Stomach smooth muscle (tissue), 2 donors: Measurements from ENCODE around the gene KCNJ11.

Experiments
- H3K27ac ChIP-seq: one replicate; pipeline ENCODE4 v1.7.0; 2013; ENCODE audit warnings: mild to moderate bottlenecking, low read length, inconsistent platforms
- H3K27me3 ChIP-seq, 2 donors: one replicate each; pipeline ENCODE4 v1.7.0; 2013; ENCODE audit warnings: low read length in 2 of 2; ENCODE audit not compliant: insufficient read depth in 2 of 2, control insufficient read depth in 1 of 2
- H3K36me3 ChIP-seq, 2 donors: one replicate each; pipeline ENCODE4 v1.7.0; 2013; ENCODE audit warnings: low read length in 2 of 2; ENCODE audit not compliant: control insufficient read depth in 2 of 2, insufficient read depth in 2 of 2
- H3K4me1 ChIP-seq: one replicate; pipeline ENCODE4 v1.7.0; 2013; ENCODE audit warnings: low read length; ENCODE audit not compliant: control insufficient read depth, insufficient read depth
- H3K4me3 ChIP-seq, 2 donors: one replicate each; pipeline ENCODE4 v1.7.0; 2013; ENCODE audit warnings: low read length in 2 of 2
- H3K9ac ChIP-seq, 2 donors: one replicate each; pipeline ENCODE4 v1.7.0; 2013; ENCODE audit warnings: low read length in 2 of 2, mild to moderate bottlenecking in 1 of 2
- H3K9me3 ChIP-seq, 2 donors: one replicate each; pipeline ENCODE4 v1.7.0; 2013; ENCODE audit warnings: low read length in 2 of 2; ENCODE audit not compliant: control insufficient read depth in 2 of 2
- donor health status: healthy.
- donor health status: Pancreatic carcinoma.

The KCNJ11 gene

DNA sequence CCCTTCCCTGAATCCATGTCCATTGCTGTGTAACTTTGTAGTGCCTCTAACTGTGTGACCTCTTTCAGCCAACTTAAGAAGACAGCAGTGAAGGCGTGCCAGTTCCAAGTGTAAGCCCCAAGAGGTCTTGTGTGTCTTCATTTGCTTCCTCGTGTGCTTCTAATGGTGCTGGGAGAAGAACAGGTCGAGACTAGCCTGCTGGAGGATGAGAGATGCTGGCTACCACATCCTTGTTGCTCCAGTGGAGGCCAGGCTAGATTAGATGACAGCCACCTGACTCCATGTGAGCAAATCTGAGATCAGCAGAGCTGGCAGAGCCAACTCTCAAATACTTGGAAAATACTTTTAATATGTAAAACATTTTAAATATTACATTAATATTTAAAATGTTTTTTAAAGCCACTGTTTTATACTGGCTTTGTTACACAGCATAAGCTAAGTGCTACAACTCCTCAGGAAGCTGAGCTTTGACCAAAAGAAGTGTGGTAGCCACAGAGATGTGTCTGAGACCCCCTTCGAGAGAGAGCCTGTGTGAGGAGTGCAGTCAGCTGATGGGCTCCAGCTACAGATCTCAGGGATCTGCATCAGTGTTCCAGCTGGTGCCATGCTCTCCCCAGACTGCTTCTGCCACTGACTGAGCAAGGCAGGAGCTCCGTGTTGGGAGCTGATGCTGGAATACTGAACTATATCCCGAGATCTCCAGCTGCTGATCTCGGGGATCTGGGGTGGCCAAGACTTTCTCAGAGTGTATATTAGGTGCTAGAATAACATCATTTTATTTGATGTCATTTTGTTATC, 8.9 kb downstream of the KCNJ11 start:
- H3K4me3 ChIP-seq: no peak overlapping the region
- no peaks in the 10 kb centered on the region for H3K9me3 ChIP-seq
- H3K4me1 ChIP-seq: no peaks in the 10 kb centered on the region
- H3K27ac ChIP-seq: no peak overlapping the region
- H3K36me3 ChIP-seq: peaks cover 3 to 5% of the 10 kb centered on the region in 2 donors
- no peaks in the 10 kb centered on the region for H3K27me3 ChIP-seq
- H3K9ac ChIP-seq: no peak overlapping the region

DNA sequence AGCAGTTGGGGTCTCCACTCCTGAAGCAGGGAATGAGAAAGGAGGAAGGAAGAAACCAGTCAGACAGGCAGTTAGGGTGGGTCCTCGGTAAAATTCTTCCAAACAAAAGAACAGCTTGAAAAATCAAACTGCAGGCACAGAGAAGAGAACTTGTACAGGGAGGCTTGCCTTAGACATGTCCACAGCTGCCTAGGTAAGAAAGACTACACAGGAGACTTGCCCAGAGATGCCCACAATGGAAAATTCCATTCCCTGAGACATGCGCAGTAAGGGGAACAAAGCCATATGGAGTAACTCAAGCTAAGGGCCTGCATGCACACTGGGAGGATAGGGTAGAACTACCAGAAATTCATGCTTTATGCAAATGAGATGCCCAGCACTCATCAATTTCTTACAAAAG, 9.8 kb downstream of the KCNJ11 start:
- Histone ChIP-seq H3K4me1 (no peaks in the 10 kb centered on the region), H3K27ac (no peak overlapping the region), H3K9me3 (peaks cover 0 to under 1% of the 10 kb centered on the region in 2 donors), H3K27me3 (no peaks in the 10 kb centered on the region), H3K4me3 (no peak overlapping the region), H3K36me3 (peaks cover 3 to 8% of the 10 kb centered on the region in 2 donors), H3K9ac (no peak overlapping the region)

DNA sequence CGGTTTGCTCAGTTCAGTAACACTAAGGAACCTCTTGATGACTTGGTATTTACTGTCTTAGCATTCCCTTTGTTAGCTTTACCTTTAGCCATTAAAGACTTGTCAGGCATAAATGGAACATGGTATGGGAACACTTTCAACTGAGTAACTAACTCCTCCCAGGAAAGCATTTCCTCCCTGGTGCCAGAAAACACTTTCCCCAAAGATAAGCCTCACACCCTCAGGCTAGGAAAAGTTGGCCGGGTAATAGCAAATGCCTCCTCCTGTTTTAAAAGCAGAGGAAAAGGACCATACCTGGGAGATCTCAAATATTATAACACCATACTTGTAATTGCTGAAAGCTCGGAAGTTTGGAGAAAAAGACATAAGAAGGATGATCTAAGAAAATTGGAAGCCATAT, 12.0 kb downstream of the KCNJ11 start:
- Histone ChIP-seq H3K9me3 (peaks cover 13 to 22% of the 10 kb centered on the region in 2 donors), H3K27me3 (no peaks in the 10 kb centered on the region), H3K27ac (no peak overlapping the region), H3K9ac (no peak overlapping the region), H3K4me1 (no peaks in the 10 kb centered on the region), H3K36me3 (peaks cover 24% of the 10 kb centered on the region in 2 donors), H3K4me3 (no peak overlapping the region)

DNA sequence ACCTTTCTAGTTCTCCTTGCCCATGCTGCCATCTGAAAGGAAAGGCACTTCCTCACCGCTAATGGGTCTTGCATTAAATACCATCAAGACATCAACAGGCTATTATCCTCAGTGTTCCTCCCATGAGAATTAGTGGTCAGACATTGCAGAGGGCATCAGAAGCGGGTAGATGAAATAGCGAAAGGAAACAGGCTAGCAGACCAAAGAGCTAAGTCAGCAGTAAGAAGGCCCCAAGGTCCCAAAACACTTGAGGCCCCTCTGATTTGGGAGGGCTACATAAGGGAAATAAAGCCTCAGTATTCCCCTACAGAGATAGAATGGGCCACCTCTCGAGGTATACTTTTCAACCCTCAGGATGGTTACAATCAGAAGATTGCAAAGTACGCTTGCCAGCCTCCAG, 12.9 kb downstream of the KCNJ11 start:
- Histone ChIP-seq H3K36me3 (peaks cover 28 to 31% of the 10 kb centered on the region in 2 donors), H3K27me3 (no peaks in the 10 kb centered on the region), H3K4me3 (no peak overlapping the region), H3K27ac (no peak overlapping the region), H3K9me3 (peaks cover 23 to 30% of the 10 kb centered on the region in 2 donors), H3K9ac (no peak overlapping the region), H3K4me1 (no peaks in the 10 kb centered on the region)

DNA sequence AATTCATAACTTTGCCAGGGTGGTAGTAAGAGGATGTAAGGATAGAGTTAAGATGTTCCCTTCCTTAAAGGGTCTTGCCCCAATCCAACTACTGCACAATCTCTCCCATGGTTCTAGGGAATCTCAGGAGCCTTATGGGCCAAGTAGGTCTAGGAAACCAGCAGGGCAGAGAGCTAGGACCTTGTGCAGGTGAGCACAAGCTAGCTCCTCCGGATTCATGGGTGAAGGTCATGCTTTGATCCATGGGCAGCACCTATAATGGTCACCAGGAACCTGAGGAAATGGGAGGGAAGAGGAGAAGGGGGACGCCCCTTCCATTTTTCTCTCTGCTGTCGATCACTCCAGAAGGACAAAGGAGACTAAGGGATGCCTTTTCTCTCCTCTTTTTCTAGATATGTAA, 16.8 kb downstream of the KCNJ11 start:
- Histone ChIP-seq H3K4me3 (no peak overlapping the region), H3K36me3 (peaks cover 52 to 55% of the 10 kb centered on the region in 2 donors), H3K4me1 (no peaks in the 10 kb centered on the region), H3K9me3 (peaks cover 35 to 37% of the 10 kb centered on the region in 2 donors), H3K27me3 (no peaks in the 10 kb centered on the region), H3K27ac (no peak overlapping the region), H3K9ac (no peak overlapping the region)

DNA sequence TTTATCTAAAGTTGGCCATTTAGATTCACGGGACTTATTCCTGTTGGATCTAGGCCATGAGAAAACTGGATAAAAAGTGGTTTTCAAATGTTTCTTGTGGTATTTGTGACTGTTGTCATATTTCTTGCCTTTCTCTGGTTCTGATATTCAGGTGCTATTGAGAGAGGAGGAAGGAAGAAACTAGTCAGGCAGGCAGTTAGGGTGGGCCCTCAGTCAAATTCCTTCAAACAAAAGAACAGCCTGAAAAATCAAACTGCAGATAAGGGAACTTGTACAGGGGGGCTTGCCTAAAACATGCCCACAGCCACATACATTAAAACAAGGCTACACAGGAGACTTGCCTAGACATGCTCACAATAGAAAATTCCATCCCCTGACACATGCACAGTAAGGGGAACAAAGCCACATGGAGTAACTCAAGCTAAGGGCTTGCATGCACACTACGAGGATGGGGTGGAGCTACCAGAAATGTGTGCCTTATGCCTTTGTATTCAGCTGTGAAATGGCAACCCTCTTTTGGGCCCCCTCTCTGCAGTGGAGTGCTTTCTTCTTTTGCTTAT, 18.7 kb downstream of the KCNJ11 start:
- H3K36me3 ChIP-seq: peaks cover 52 to 55% of the 10 kb centered on the region in 2 donors
- peaks cover 35 to 37% of the 10 kb centered on the region in 2 donors for H3K9me3 ChIP-seq
- H3K27ac ChIP-seq: no peak overlapping the region
- H3K9ac ChIP-seq: no peak overlapping the region
- H3K4me1 ChIP-seq: no peaks in the 10 kb centered on the region
- no peak overlapping the region for H3K4me3 ChIP-seq
- no peaks in the 10 kb centered on the region for H3K27me3 ChIP-seq

DNA sequence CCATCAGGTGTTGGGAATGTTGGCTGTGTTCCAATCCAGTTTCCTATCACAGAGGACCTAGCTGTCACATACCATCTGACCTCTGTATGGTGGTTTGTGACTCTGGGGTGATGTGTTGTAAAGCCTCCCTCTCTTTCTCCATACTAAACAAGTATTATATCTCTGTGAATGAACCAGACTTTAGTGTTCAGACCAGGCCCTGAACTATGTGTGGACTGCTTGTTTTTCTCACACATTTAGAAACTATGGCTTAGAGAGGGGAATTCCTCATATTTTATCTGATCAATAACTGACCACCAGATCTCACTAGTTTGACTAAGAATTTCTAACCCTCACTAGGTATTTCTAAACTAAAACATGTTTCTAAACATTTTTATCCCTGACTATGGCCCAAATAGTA, 19.4 kb downstream of the KCNJ11 start:
- no peak overlapping the region for H3K9ac ChIP-seq
- no peak overlapping the region for H3K27ac ChIP-seq
- no peaks in the 10 kb centered on the region for H3K4me1 ChIP-seq
- no peaks in the 10 kb centered on the region for H3K27me3 ChIP-seq
- peaks cover 52 to 55% of the 10 kb centered on the region in 2 donors for H3K36me3 ChIP-seq
- peaks cover 35 to 37% of the 10 kb centered on the region in 2 donors for H3K9me3 ChIP-seq
- H3K4me3 ChIP-seq: no peak overlapping the region

DNA sequence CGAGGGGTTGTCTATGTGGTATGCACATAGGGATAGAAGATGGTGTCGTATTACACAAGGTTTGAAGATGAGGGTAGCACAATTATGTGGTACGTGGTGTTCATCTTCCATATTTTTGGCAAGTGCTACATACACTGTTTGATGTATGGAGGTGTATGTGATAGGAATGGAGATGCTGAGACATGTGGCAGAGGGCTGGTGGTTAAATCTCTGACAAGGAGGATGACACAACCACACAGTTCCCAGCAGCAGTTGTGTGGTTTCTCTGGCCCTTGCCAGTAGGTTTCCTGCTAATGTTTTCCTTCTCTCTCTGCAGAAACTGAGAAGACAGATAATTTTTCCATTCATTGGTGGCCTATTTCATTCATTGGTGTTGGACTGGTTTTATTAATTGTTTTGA, 19.9 kb downstream of the KCNJ11 start:
- Histone ChIP-seq H3K4me1 (no peaks in the 10 kb centered on the region), H3K27ac (no peak overlapping the region), H3K27me3 (no peaks in the 10 kb centered on the region), H3K9me3 (peaks cover 33 to 37% of the 10 kb centered on the region in 2 donors), H3K9ac (no peak overlapping the region), H3K4me3 (no peak overlapping the region), H3K36me3 (peaks cover 51% of the 10 kb centered on the region in 2 donors)

DNA sequence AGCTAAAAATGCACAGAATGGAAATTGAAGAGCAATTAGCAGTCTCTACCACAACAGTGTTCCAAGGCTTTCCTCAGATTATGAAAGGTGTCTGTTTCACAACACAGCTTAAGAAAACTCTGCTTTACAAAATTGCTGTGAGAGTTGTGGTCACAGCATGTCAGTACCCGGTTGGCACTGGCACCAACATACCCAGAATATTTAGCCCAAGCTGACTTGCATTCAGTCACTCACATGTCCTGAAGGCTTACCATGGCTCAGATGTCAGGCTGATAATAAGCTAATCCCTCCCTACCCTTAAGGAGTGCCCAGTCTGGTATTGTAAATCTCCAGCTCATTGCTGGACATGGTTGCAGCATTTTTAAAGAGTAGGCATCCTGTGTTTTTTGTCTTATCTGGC, 22.0 kb downstream of the KCNJ11 start:
- peaks cover 31 to 35% of the 10 kb centered on the region in 2 donors for H3K36me3 ChIP-seq
- no peak overlapping the region for H3K4me3 ChIP-seq
- H3K9me3 ChIP-seq: peaks cover 13 to 24% of the 10 kb centered on the region in 2 donors
- no peak overlapping the region for H3K27ac ChIP-seq
- H3K4me1 ChIP-seq: no peaks in the 10 kb centered on the region
- no peaks in the 10 kb centered on the region for H3K27me3 ChIP-seq
- no peak overlapping the region for H3K9ac ChIP-seq

DNA sequence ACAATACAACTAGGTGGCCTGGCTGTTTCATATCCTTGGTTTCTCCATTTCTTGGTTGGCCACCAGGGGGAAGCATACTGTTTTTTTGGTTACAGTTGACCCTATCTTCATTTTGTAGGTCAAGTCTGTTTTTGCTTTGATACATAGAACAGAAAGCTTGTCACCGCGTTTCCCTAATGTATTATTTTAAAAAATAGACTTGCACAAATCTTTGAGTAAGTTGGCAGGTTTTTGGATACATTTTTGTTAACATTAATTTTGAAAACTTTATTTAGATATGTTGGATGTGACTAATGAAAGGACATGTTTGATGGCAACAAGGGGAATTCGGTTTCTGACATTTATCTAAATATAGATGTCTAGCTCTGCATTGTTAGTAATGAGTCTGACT, 33.9 kb downstream of the KCNJ11 start:
- Histone ChIP-seq H3K4me1 (peaks cover 6% of the 10 kb centered on the region), H3K4me3 (no peak overlapping the region)

More for the DNA sequence above, 33.9 kb downstream of the KCNJ11 start:
- no peak overlapping the region for H3K27ac ChIP-seq
- no peaks in the 10 kb centered on the region for H3K36me3 ChIP-seq
- no peaks in the 10 kb centered on the region for H3K27me3 ChIP-seq
- H3K9ac ChIP-seq: no peak overlapping the region
- no peaks in the 10 kb centered on the region for H3K9me3 ChIP-seq
